ENCODE measurements around the gene NBPF3.

The NBPF3 gene

DNA sequence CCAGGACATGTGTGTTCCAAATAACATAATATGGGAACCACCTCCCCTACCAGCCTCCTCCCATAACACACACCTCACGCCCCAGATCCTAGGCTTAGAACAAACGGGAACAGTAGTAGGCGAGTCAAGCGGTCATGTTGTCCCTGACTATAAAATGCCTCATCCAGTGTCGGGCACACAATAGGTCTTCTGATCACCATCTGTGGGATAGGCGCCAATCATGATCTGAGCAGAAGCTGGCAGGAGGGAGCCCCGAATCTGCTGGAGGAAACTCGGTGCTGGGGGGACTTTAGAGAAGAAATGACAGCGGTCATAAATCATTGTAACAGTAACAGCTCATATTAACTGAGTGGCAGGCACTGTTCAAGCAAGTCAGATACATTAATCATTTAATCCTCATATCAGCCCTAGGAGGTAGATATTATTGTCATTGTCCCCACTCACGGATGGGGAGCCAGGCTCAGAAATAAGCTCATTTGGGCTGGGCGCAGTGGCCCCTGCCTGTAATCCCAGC, 82.6 kb downstream of the NBPF3 start:
- TF ChIP-seq CTCF (IDR thresholded peaks at IDR 0.05; ENCODE audit: low read depth, low read length, missing control alignments) = no peak
- DNase-seq (ENCODE audit: low read depth) = no peak
- H3K4me3 ChIP-seq (ENCODE audit: low read depth, low read length) = no peak overlapping the region

GRCh38 chr1:21523297-21523813, 83.4 kb downstream of the NBPF3 start:
- TF ChIP-seq CTCF (IDR thresholded peaks at IDR 0.05; ENCODE audit: low read depth, low read length, missing control alignments) = no peak
- H3K4me3 ChIP-seq (ENCODE audit: low read depth, low read length) = no peak overlapping the region
- no peak for DNase-seq (ENCODE audit: low read depth)

GRCh38 chr1:21524220-21524619, 84.3 kb downstream of the NBPF3 start:
- no peak overlapping the region for H3K4me3 ChIP-seq (ENCODE audit: low read depth, low read length)
- no peak for DNase-seq (ENCODE audit: low read depth)
- TF ChIP-seq CTCF (IDR thresholded peaks at IDR 0.05; ENCODE audit: low read depth, low read length, missing control alignments) = no peak

DNA sequence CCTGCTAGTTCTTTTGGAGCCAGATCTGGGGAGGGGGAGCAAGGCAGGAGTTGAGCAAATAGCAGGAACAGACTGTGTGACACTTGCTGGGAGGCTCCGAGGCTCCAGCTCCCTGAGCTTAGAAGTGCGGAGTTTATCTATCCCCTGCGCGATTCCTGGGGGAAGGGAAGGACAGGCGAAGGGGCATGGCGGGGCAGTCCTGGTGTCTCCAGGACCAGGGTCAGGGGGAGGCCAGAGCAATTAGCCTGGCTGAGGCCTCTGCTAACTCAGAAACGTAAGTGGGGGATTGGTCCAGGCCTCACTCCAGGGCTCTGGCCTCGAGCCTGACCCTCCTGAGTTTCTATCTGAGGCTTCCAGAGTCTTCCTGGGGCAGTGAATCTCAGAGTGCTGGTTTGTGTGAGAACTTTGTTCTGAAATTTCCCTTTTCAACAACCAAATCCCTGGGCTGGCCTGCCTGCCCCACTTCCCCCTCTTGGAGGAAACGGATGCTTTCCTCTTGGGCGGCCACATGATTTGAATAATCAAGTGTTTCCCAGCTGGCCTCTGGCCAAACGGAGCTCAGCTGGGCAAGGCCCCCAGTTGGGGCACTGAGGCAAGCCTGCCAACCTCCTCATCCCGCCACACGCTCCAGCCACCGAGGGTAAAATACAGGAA, 84.9 kb downstream of the NBPF3 start:
- TF ChIP-seq CTCF (IDR thresholded peaks at IDR 0.05; ENCODE audit: low read depth, low read length, missing control alignments) = no peak
- no peak for DNase-seq (ENCODE audit: low read depth)
- no peak overlapping the region for H3K4me3 ChIP-seq (ENCODE audit: low read depth, low read length)

- no peak for DNase-seq (ENCODE audit: low read depth)
- no peak overlapping the region for H3K4me3 ChIP-seq (ENCODE audit: low read depth, low read length)
- TF ChIP-seq CTCF (IDR thresholded peaks at IDR 0.05; ENCODE audit: low read depth, low read length, missing control alignments) = no peak
These were observed 85.4 kb downstream of the NBPF3 start for GRCh38 chr1:21525340-21525717.

DNA sequence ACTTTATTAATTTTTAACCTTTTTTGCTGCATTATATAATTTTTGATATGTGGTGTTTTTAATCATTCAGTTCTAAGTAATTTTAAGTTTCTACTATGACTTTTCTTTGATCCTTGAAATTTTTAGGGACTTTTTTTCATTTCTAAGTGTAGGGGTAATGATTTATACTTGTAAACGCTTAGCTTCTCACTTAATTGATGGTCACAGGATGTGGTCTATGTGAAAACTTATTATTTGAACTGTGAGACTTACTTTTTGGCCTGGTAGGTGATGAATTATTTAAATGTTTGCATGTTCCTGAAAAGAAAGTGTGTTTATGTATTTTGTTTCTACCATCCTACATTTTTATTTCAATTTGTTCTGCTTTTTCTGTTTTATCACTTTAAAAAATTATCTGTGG, 86.5 kb downstream of the NBPF3 start:
- no peak for TF ChIP-seq CTCF (IDR thresholded peaks at IDR 0.05; ENCODE audit: low read depth, low read length, missing control alignments)
- no peak overlapping the region for H3K4me3 ChIP-seq (ENCODE audit: low read depth, low read length)
- DNase-seq (ENCODE audit: low read depth) = no peak
